ENCODE measurements around the gene DNASE1L2.

The DNASE1L2 gene

GRCh38 chr16:2190659-2191445, 45.4 kb upstream of the DNASE1L2 start:
- DNase-seq (ENCODE audit: low read depth) = no peak
- H3K4me3 ChIP-seq (ENCODE audit: low read depth, low read length) = no peak overlapping the region
- no peak for TF ChIP-seq CTCF (IDR thresholded peaks at IDR 0.05; ENCODE audit: control insufficient read depth, extremely low read depth, insufficient read depth)

GRCh38 chr16:2191446-2191706, 44.9 kb upstream of the DNASE1L2 start:
- TF ChIP-seq CTCF (IDR thresholded peaks at IDR 0.05; ENCODE audit: control insufficient read depth, extremely low read depth, insufficient read depth) = no peak
- H3K4me3 ChIP-seq (ENCODE audit: low read depth, low read length) = no peak overlapping the region
- no peak for DNase-seq (ENCODE audit: low read depth)

GRCh38 chr16:2194166-2194834, 41.9 kb upstream of the DNASE1L2 start:
- H3K4me3 ChIP-seq (ENCODE audit: low read depth, low read length) = no peak overlapping the region
- TF ChIP-seq CTCF (IDR thresholded peaks at IDR 0.05; ENCODE audit: control insufficient read depth, extremely low read depth, insufficient read depth) = no peak
- no peak for DNase-seq (ENCODE audit: low read depth)

GRCh38 chr16:2194852-2195321, 41.4 kb upstream of the DNASE1L2 start:
- peak overlapping the region; percentile 52; the same call in 1 of the 2 replicates for H3K4me3 ChIP-seq (ENCODE audit: low read depth, low read length)
- TF ChIP-seq CTCF (IDR thresholded peaks at IDR 0.05; ENCODE audit: control insufficient read depth, extremely low read depth, insufficient read depth) = peak; percentile 82
- peak; percentile 40 for DNase-seq (ENCODE audit: low read depth)

- no peak for TF ChIP-seq CTCF (IDR thresholded peaks at IDR 0.05; ENCODE audit: control insufficient read depth, extremely low read depth, insufficient read depth)
- no peak for DNase-seq (ENCODE audit: low read depth)
- peak overlapping the region; percentile 52 for H3K4me3 ChIP-seq (ENCODE audit: low read depth, low read length)
Measured at GRCh38 chr16:2195322-2196161, 40.7 kb upstream of the DNASE1L2 start.

- DNase-seq (ENCODE audit: low read depth) = no peak
- peak within 1 kb of the TSS; percentile 52 for H3K4me3 ChIP-seq (ENCODE audit: low read depth, low read length)
- no peak for TF ChIP-seq CTCF (IDR thresholded peaks at IDR 0.05; ENCODE audit: control insufficient read depth, extremely low read depth, insufficient read depth)
Measured at GRCh38 chr16:2196162-2196980, 39.9 kb upstream of the DNASE1L2 start, which contains the start of gene CASKIN1. TSS of gene CASKIN1 (minus strand) at chr16:2196605. CDS start at chr16:2196432, 173 bp downstream.
